LNCaP clone FGC (cell line): ENCODE results near the gene CDC20B.
"Not testable (repeated sequence)": the region's sequence is repeated elsewhere in the genome, so short reads cannot be mapped to it uniquely, and the experiment has no call there.

Experiments used
- DNase-seq: peaks from one replicate; pipeline ENCODE4 v3.0.0-alpha.2; 2011; ENCODE audit warnings: low read depth
- H3K4me3 ChIP-seq: 2 replicates; pipeline ENCODE4 v1.5.1; 2011; ENCODE audit warnings: mild to moderate bottlenecking, low read depth, low read length, control low read depth
- TF ChIP-seq, protein P1 (sequence below): IDR thresholded peaks from 2 replicates; pipeline ENCODE4 v1.5.1; 2012; ENCODE audit warnings: mild to moderate bottlenecking; ENCODE audit not compliant: control insufficient read depth, insufficient read depth; ENCODE audit errors: extremely low read depth

CDC20B gene

DNA sequence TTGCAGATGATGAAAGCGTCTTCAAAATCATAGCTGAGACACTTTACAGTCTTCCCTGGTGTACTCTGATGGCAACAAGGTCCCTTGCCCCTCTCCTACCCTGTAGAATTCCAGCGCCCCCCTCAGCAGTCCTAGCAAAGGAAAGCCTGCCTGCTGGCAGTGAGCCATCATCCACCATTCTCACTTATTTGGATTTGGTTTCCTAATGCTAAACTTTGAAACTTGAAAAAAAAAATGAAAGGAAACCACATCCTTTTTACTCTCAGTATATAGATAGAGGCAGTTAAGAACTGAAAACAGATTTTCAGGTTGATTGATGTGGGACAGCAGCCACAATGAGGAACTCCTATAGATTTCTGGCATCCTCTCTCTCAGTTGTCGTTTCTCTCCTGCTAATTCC lies 70.6 kb downstream of the CDC20B start, which contains the start of gene GZMA:
Gene GZMA (plus strand): TSS at position 299 of the 400 bp plus-strand sequence. CDS start 37 bp downstream, at position 336.
- no peak for DNase-seq
- TF ChIP-seq, protein P1, sequence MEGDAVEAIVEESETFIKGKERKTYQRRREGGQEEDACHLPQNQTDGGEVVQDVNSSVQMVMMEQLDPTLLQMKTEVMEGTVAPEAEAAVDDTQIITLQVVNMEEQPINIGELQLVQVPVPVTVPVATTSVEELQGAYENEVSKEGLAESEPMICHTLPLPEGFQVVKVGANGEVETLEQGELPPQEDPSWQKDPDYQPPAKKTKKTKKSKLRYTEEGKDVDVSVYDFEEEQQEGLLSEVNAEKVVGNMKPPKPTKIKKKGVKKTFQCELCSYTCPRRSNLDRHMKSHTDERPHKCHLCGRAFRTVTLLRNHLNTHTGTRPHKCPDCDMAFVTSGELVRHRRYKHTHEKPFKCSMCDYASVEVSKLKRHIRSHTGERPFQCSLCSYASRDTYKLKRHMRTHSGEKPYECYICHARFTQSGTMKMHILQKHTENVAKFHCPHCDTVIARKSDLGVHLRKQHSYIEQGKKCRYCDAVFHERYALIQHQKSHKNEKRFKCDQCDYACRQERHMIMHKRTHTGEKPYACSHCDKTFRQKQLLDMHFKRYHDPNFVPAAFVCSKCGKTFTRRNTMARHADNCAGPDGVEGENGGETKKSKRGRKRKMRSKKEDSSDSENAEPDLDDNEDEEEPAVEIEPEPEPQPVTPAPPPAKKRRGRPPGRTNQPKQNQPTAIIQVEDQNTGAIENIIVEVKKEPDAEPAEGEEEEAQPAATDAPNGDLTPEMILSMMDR: no peak
- no peak within 1 kb of the TSS for H3K4me3 ChIP-seq

DNA sequence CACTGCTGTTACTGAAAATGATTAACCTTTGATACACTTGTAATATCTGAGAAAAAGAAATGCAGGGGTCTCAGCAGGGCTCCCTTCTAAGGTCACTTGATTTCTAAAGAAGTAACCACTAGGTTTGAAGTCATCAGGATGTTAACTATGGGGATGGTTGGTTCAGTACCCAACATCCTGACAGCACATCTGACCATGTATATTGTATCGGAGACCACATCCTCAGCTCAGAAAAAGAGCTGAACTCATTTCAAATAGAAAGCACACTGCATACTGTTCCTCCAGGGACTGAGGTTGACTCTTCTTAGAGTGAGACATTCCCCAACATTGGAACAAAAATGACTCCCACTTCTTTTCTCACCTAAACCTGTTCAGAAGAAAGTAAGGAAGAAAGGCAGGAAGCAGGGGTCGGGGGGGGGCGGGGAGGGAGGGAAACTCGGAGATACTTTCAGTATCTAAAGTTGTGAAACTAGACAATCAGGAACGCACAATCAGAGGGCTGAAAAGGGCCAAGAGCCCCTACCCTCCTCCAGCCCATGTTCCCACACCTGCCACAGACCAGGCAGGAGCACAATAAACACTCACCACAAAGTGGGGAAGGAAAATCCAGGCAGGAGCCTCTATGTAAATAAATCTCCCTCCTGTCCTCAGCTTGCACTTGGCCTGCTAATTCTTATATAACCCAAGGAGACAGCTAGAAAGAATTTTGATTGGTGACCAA lies 71.3 kb downstream of the CDC20B start:
- DNase-seq: no peak
- H3K4me3 ChIP-seq: no peak overlapping the region
- TF ChIP-seq, protein P1: no peak

DNA sequence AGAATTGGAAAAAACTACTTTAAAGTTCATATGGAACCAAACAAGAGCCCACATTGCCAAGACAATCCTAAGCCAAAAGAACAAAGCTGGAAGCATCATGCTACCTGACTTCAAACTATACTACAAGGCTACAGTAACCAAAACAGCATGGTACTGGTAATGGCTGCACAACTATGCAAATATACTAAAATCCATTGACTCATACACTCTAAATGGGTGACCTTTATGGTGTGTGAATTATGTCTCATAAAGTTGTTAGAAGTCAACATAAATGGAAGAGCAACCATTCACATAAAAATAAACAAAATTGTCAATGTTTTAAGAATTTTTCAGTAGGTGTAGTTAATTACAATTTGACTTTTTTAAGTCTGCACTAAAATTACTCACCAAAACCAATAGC lies 71.8 kb downstream of the CDC20B start:
- not testable (repeated sequence) for DNase-seq, H3K4me3 ChIP-seq

DNA sequence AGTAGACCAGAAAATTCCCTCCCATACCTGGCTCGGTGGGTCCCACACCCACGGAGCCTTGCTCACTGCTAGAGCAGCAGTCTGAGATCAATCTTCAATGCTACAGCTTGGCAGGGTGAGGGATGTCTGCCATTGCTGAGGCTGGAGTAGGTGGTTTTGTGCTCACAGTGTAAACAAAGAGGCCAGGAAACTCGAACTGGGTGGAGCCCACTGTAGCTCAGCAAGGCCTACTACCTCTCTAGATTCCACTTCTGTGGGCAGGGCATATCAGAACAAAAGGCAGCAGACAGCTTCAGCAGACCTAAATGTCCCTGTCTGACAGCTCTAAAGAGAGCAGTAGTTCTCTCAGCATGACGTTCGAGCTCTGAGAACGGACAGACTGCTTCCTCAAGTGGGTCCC lies 76.1 kb downstream of the CDC20B start:
- TF ChIP-seq, protein P1: no peak
- DNase-seq: no peak
- no peak overlapping the region for H3K4me3 ChIP-seq

DNA sequence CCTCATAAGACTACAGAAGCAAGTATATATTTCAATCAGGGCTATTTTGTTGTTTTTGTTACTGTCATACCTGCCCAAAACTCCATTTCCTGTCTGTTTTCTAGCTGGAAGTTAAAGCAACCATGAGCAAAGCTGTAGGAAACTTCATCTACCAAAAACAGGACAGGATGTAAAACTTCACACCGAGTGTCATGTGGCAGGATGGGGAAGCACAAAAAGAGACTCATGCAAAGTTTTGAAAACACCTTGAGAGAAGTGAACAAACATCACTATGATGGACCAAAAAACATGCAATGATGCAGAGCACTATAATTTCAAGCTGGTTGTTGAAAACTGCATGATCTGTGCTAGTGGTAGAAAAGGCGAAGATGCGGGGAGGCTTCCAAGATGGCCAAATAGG lies 76.8 kb downstream of the CDC20B start:
- DNase-seq: no peak
- H3K4me3 ChIP-seq: no peak overlapping the region
- TF ChIP-seq, protein P1: no peak

DNA sequence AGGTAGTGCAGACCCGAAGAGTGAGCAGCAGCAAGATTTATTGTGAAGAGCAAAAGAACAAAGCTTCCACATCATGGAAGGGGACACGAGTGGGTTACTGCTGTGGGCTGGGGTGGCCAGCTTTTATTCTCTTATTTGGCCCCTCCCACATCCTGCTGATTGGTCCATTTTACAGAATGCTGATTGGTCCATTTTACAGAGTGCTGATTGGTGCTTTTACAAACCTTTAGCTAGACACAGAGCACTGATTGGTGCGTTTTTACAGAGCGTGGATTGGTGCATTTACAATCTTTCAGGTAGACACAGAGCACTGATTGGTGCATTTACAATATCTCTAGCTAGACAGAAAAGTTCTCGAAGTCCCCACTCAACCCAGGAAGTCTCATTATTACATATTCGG lies 82.0 kb downstream of the CDC20B start:
- not testable (repeated sequence) for H3K4me3 ChIP-seq, DNase-seq

DNA sequence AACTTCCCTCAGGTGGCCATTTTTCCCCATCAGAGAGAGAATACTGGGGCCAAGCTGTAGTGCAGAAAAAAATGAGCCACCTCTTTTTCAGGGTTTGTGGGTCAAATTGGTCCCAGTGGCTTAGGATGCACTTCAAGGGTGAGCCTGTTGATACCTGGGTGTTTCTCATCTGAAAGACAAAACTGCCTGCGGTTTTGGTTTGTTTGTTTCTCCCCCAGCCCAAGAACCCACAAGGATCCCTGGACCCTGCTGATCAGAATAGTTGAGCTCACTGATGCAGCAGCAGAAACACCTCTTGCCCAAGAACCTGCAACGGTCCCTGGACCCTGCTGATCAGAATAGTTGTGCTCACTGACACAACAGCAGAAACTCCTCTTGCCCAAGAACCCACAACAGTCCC lies 83.7 kb downstream of the CDC20B start:
- DNase-seq, H3K4me3 ChIP-seq: not testable (repeated sequence)

DNA sequence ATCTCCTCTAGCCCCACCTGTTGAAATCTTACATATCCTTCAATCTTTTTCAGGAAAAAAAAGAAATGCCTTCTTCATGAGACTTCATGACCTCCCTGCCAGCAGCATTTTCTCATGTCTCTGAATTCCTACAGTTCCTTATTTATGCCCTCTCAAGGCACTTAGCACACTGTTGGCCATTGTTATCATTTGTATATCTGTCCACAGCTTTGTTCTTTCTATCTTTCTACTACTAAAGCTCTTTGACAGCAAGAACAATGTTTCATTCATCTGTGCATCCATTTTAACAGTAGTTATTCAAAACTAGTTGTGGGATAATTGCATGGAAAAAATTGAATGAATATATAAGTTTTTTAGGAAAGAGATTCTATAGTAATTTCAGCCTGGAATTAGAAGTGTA lies 91.4 kb downstream of the CDC20B start:
- no peak for DNase-seq
- no peak overlapping the region for H3K4me3 ChIP-seq
- TF ChIP-seq, protein P1: no peak
